Memory B cell (primary cell): ENCODE data around the gene RAB43.
"Not testable (repeated sequence)": the region's sequence is repeated elsewhere in the genome, so short reads cannot be mapped to it uniquely, and the experiment has no call there.

Experiments
- ATAC-seq: fragments of 150-1000 bp; cut with Tn5 transposase; 2 replicates; pipeline ENCODE4 v1.10.0; 2021; ENCODE audit warnings: low read depth, mild to moderate bottlenecking, moderate library complexity
- DNase-seq, 2 donors: peaks; one replicate each; pipeline ENCODE4 v3.0.0; 2022; ENCODE audit warnings: low spot score in 2 of 2
- H3K27ac Mint-ChIP-seq: one replicate; pipeline ENCODE4 v1.8.0; 2022; ENCODE audit warnings: mild to moderate bottlenecking, moderate library complexity, mixed read lengths
- H3K27me3 Mint-ChIP-seq: one replicate; pipeline ENCODE4 v1.8.0; 2022; ENCODE audit warnings: mixed read lengths
- H3K36me3 Mint-ChIP-seq: one replicate; pipeline ENCODE4 v1.8.0; 2022; ENCODE audit warnings: mild to moderate bottlenecking, mixed read lengths
- H3K4me1 Mint-ChIP-seq: one replicate; pipeline ENCODE4 v1.8.0; 2022; ENCODE audit warnings: mixed read lengths
- H3K4me3 Mint-ChIP-seq: one replicate; pipeline ENCODE4 v1.8.0; 2022; ENCODE audit warnings: mild to moderate bottlenecking, moderate library complexity, mixed read lengths
- H3K9me3 Mint-ChIP-seq: one replicate; pipeline ENCODE4 v1.8.0; 2022; ENCODE audit warnings: mixed read lengths

RAB43 gene

DNA sequence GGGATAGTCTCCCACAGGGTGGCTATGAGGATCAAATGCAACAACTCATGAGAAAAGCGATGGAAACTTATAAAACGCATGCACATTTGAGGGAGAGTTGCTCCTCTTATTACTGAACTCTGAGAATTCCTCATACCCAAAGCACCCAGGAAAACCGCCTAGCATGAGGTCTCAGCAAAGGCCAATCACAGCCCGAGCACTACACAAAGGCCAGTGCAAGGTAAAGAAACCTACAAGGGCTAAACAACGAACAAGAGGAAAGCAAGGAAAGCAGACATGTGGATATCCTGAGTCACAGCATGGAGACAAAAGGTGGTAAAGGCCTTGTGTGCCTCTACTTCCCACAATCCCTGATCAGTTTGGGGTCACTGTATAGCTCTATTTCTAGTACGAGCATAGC lies 7.1 kb downstream of the RAB43 start:
- Mint-ChIP-seq H3K36me3 (peaks cover 17% of the 10 kb centered on the region), H3K4me1 (peaks cover 7% of the 10 kb centered on the region), H3K27ac (no peak overlapping the region), H3K4me3 (no peak overlapping the region), H3K27me3 (no peaks in the 10 kb centered on the region), H3K9me3 (no peaks in the 10 kb centered on the region)
- DNase-seq (no peak), ATAC-seq (no peak)

DNA sequence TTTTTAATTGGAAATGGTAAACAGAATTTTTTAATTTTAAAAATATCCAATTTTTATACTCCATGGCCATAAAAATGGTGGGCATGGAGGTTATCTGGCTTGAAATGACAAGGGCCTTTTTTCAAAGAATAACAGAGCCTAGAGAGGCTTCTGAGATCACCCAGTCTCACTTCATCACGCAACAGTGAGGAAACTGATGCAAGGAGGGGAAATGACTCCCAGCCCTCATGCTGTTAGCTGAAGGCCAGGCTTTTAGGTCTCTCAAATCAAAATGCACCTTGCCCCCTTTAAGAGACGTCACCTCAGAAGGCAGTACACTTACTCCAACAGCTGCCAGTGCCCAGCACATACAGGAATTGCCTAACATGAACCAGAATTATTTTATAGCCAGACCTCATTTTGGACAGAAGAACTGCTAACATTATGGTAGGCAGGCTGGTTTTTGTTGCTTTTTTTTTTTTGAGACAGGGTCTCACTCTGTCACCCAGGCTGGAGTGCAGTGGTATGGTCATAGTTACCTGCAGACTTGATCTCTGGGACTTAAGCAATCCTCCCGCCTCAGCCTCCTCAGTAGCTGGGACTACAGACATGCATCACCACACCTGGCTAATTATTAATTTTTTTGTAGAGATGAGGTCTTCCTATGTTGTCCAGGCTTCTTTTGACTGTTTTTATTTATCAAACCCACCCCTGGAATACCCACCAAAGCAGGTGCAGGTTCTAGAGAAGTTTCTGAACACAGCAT lies 9.1 kb downstream of the RAB43 start:
- Mint-ChIP-seq H3K27ac (no peak overlapping the region), H3K36me3 (peaks cover 22% of the 10 kb centered on the region), H3K4me1 (peaks cover 3% of the 10 kb centered on the region), H3K4me3 (no peak overlapping the region), H3K9me3 (no peaks in the 10 kb centered on the region), H3K27me3 (no peaks in the 10 kb centered on the region)
- ATAC-seq (no peak), DNase-seq (no peak)

DNA sequence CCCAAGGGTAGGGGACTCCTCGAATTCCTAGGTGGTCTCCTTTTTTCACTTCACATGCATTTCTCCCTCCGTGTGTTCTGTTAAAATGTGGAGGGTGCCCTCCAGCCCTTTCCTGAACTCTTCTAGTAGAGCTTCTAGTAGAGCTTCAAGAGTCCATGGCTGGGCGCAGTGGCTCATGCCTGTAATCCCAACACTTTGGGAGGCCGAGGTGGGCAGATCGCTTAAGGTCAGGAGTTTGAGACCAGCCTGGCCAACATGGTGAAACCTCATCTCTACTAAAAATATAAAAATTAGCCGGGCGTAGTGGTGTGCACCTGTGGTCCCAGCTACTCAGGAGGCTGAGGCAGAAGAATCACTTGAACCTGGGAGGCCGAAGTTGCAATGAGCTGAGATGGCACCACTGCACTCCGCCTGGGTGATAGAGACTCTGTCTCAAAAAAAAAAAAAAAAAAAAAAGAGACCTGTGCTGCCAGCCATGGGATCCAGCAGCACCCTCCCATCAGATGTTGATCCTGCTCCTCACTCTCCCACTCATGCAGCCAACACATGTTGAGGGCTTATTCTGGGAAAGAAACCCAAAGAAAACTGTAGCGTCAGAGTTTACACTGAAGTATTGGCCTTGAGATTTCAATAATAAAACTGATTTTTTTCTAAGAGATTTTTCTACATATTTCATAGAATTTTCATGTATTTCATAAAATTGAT lies 10.4 kb downstream of the RAB43 start:
- H3K27me3 Mint-ChIP-seq, H3K9me3 Mint-ChIP-seq, DNase-seq, H3K27ac Mint-ChIP-seq, H3K4me3 Mint-ChIP-seq, ATAC-seq, H3K4me1 Mint-ChIP-seq: not testable (repeated sequence)
- peaks cover 19% of the 10 kb centered on the region for H3K36me3 Mint-ChIP-seq

DNA sequence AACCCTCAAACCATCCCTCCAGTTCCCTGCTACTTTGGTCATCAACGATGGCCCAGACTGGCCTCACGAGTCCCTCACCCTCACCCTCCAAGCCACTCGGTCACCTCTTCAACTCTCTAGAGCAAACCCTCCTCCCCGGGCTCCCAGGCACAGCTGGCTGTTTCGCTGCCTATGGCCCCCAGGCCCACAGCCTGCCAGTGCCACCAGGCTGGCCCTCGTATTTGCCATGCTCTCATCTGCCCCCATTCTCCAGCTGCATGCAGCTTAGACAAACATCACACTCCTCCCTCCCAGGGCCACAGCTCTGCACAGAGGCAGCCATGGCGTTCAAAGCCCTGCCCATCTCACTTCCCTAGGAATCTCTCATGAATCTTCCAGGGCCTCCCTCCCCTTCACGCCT lies 13.8 kb downstream of the RAB43 start:
- DNase-seq (no peak), ATAC-seq (no peak)
- no peak overlapping the region for H3K4me3 Mint-ChIP-seq
- H3K4me1 Mint-ChIP-seq = no peaks in the 10 kb centered on the region
- H3K9me3 Mint-ChIP-seq = no peaks in the 10 kb centered on the region
- no peak overlapping the region for H3K27ac Mint-ChIP-seq
- H3K36me3 Mint-ChIP-seq = peaks cover 16% of the 10 kb centered on the region
- no peaks in the 10 kb centered on the region for H3K27me3 Mint-ChIP-seq

DNA sequence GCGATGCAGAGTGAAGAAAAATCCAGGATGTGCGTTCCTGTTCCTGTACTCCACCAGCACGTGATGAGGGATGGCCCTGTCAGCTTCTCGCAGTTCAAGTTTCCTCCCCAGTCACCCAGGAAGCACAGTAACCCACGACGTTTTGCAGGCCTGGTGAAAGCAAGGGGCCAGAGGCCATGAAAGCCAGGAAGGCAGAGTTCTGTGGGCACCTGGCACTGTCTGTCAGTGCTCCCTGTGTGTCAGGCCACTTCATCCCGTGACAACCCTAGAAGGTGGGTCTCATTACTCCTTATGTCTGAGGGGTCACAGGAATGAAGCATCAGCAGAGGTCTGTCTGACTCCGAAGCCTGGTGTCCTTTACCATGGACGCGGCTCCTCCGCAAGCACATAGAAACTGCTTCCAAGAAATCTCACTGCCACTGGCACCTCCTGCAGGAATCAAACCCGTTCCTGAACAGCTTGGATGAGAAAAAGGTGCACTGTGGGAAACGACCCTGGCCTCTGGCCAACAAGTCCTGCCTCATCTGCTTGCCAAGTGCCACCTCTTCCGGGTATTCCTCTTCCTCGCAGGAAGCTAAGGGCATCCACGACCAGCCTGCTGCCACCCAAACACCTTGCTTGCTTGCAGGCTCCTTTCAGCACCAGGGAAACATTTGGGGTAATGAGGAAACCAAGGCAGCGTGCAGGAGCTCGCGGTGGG lies 14.6 kb downstream of the RAB43 start:
- no peak overlapping the region for H3K27ac Mint-ChIP-seq

DNA sequence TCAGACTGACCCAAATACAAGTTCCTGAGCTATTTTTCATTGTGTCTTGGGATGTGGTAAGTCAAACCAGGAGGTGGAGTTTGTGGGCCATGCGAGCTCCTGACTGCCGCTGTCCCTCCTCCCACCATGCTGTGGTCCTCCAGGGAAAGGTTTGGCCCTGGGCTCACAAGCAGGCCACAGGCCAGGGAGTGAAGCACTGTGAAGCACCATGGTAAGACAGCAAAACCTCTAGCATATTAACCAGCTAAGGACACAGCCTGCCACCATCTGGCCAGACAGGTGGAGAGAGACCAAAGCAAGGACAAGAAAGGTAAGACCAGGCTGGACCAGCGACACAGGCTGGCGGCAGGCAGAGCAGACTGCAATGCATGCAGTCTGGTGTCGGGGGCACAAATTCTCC lies 15.3 kb downstream of the RAB43 start:
- no peaks in the 10 kb centered on the region for H3K4me1 Mint-ChIP-seq
- ATAC-seq (no peak), DNase-seq (no peak)
- no peaks in the 10 kb centered on the region for H3K9me3 Mint-ChIP-seq
- no peaks in the 10 kb centered on the region for H3K27me3 Mint-ChIP-seq
- no peak overlapping the region for H3K4me3 Mint-ChIP-seq
- peaks cover 16% of the 10 kb centered on the region for H3K36me3 Mint-ChIP-seq
- no peak overlapping the region for H3K27ac Mint-ChIP-seq

More for the DNA sequence above, 14.6 kb downstream of the RAB43 start:
- Mint-ChIP-seq H3K4me1 (no peaks in the 10 kb centered on the region), H3K9me3 (no peaks in the 10 kb centered on the region), H3K4me3 (no peak overlapping the region), H3K27me3 (no peaks in the 10 kb centered on the region), H3K36me3 (peaks cover 16% of the 10 kb centered on the region)
- ATAC-seq (no peak), DNase-seq (no peak)

DNA sequence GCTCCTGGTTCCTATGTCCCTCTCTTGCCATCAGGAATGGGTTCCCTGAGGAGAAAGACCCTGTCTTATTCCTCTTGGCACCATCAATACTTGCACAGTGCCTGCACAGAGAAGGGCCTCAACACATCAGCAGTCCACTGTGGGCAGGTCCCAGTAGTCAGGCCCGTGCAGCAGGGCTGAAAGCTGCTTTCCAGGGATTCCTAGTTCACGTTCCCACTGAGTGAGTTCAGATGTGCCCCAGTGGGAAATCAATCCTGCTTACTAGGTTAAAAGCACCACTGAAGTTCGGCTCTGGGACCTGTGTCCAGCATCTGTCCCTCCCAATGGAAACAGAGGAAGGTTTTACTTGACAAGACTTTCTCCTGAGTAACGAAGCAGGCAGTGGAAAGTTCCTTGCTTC lies 15.7 kb downstream of the RAB43 start:
- Mint-ChIP-seq H3K27me3 (no peaks in the 10 kb centered on the region), H3K4me1 (no peaks in the 10 kb centered on the region), H3K4me3 (no peak overlapping the region), H3K27ac (no peak overlapping the region), H3K36me3 (peaks cover 16% of the 10 kb centered on the region), H3K9me3 (no peaks in the 10 kb centered on the region)
- no peak for ATAC-seq
- no peak for DNase-seq

DNA sequence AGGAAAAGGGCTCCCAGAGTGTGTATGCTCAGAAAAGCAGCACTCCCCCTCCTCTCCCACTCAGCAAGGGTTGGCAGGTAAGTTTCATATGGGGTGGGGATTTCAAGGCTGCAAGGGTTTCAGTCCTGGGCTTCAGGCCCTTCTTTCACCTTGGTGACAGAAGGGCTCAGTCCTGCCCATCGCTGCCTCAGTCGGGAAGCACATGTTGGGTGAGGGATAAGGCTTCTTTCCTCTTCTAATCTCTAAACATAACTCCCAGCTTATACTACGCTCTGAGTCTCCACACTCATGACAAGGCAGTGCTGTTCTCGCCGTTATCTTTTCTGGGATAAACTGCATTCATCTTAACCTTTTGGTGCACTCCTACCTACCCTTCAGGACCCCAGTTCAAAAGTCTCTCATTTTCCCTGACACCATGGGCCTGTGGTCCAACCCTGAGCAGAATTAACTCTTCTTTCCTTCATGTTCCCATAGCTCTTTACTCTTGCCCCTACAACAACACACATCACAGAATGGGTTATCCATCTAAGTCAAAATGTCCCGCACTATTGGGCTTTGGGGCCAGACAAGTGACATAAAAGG lies 17.0 kb downstream of the RAB43 start:
- H3K36me3 Mint-ChIP-seq = peaks cover 14% of the 10 kb centered on the region
- DNase-seq (no peak), ATAC-seq (no peak)
- no peak overlapping the region for H3K27ac Mint-ChIP-seq
- no peaks in the 10 kb centered on the region for H3K27me3 Mint-ChIP-seq
- no peak overlapping the region for H3K4me3 Mint-ChIP-seq
- no peaks in the 10 kb centered on the region for H3K9me3 Mint-ChIP-seq
- no peaks in the 10 kb centered on the region for H3K4me1 Mint-ChIP-seq

DNA sequence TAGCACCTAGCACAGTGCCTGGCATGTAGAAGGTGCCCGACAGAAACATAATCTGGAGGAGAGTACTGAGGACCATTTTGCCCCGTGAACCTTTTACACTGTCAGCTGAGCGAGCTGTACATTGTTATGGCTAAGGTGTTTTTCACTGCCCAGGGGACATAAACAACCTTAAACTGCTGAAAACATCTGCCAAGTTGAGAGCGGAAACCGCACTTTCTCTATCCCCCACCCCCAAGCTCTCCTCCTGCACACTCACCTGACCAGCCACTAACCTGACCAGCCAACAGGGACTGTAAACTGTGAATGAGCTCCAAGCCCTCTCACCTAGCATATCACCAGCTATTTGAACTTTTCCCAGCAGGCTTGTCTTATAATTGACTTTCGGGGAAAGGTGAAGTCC lies 17.6 kb downstream of the RAB43 start:
- no peak overlapping the region for H3K27ac Mint-ChIP-seq
- DNase-seq (no peak), ATAC-seq (no peak)
- H3K27me3 Mint-ChIP-seq = no peaks in the 10 kb centered on the region
- no peaks in the 10 kb centered on the region for H3K4me1 Mint-ChIP-seq
- H3K9me3 Mint-ChIP-seq = no peaks in the 10 kb centered on the region
- H3K36me3 Mint-ChIP-seq = peaks cover 15% of the 10 kb centered on the region
- no peak overlapping the region for H3K4me3 Mint-ChIP-seq

DNA sequence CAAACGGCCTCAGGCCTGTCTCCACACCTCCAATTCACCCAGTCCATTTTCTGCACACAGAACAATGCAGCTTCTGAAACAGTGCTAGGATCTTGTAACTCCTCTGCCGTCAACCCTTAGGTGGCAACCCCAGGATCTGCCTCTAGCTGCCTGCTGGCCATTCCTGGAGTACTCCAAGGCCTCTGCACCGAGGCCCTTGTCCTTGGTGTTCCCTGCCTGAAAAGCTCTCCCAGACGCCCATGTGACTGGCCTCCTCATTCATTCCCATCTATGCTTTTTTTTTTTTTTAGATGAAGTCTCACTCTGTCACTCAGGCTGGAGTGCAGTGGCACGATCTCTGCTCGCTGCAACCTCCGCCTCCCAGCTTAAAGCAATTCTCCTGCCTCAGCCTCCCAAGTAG lies 18.3 kb downstream of the RAB43 start:
- Mint-ChIP-seq H3K36me3 (peaks cover 14% of the 10 kb centered on the region), H3K27me3 (no peaks in the 10 kb centered on the region), H3K4me3 (no peak overlapping the region), H3K27ac (no peak overlapping the region), H3K4me1 (no peaks in the 10 kb centered on the region), H3K9me3 (peaks cover 2% of the 10 kb centered on the region)
- DNase-seq = no peak
- ATAC-seq = no peak

DNA sequence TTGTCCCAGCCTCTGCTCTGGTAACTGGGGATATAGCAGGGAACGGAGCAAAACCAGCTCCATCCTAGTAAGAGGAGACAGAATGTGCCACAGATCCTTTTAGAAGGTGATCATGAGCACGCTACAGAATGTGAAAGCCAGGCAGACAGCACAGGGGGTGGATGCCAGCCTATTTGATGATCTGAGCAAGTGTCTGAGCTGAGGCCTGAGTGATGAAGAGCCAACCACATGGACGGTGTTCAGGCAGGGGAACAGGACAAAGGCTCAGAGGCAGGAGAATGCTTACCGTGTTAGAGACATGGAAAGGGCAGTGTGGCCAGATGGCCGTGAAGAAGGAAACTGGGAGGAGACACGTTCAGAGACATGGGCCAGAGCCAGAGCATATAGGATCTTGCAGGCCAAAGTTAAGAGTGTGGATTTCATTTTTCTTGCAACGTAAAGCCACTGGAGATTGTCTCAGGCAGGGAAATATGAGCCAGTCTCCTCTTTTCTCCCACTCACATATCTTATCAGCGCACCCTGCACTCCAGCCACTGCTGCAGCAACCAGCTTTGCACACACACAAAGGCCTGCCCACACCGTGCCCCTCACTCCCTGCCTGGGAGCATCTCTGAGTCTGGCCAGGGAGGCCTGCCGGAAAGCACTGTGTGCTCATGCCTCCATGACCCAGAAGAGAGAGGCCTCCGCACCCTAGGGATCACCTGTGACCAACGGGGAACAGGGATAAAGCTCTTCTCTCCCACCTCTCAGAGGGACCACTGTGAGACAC lies 20.1 kb downstream of the RAB43 start:
- Mint-ChIP-seq H3K36me3 (peaks cover 21% of the 10 kb centered on the region), H3K4me3 (no peak overlapping the region), H3K27ac (no peak overlapping the region), H3K4me1 (peaks cover 2% of the 10 kb centered on the region), H3K9me3 (peaks cover 5% of the 10 kb centered on the region), H3K27me3 (no peaks in the 10 kb centered on the region)
- DNase-seq (no peak), ATAC-seq (no peak)

DNA sequence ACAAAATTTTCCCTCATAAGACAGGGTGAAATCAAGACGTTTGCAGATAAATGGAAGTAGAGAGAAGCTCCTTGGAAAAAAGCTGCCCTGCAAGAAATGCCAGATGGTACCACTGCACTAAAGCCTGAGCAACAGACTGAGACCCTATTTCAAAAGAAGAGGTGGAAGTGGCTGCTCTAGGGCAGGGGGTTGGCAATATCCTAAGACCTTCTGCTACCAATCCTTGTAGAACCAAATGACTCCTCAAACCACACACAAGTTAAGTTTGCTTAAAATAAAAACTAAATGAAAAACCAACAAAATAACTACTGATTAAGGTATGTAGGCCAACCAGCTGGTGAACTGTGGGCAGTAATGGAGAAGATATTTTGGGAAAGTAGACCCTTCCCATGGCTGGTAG lies 21.3 kb downstream of the RAB43 start:
- H3K4me3 Mint-ChIP-seq = no peak overlapping the region
- H3K4me1 Mint-ChIP-seq = peaks cover 5% of the 10 kb centered on the region
- no peak overlapping the region for H3K27ac Mint-ChIP-seq
- no peaks in the 10 kb centered on the region for H3K27me3 Mint-ChIP-seq
- peaks cover 5% of the 10 kb centered on the region for H3K9me3 Mint-ChIP-seq
- no peak for DNase-seq
- ATAC-seq = no peak
- H3K36me3 Mint-ChIP-seq = peaks cover 24% of the 10 kb centered on the region

DNA sequence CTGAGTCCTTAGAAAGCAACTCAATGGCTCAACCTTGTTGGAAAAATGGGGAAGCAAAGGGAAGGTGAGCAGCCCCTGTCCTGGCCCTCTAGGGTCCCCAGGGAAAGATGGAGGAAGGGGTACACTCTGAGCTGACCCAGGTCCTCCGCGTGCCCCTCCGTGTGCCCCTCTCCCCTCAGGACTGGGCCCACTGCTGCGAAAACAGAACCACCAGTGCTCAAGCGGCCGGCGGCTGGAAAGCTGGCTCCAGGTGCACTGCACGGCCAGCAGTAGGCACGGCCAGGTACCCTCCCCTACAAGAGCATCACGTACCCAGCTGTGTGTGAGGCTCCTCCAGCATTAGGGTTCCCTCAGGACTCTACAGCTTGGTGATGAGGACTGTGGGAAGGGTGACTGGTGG lies 26.3 kb downstream of the RAB43 start:
- Mint-ChIP-seq H3K36me3 (peaks cover 25% of the 10 kb centered on the region), H3K9me3 (peaks cover 5% of the 10 kb centered on the region), H3K27me3 (no peaks in the 10 kb centered on the region), H3K4me1 (peaks cover 5% of the 10 kb centered on the region), H3K4me3 (no peak overlapping the region), H3K27ac (no peak overlapping the region)
- no peak for ATAC-seq
- DNase-seq = no peak

DNA sequence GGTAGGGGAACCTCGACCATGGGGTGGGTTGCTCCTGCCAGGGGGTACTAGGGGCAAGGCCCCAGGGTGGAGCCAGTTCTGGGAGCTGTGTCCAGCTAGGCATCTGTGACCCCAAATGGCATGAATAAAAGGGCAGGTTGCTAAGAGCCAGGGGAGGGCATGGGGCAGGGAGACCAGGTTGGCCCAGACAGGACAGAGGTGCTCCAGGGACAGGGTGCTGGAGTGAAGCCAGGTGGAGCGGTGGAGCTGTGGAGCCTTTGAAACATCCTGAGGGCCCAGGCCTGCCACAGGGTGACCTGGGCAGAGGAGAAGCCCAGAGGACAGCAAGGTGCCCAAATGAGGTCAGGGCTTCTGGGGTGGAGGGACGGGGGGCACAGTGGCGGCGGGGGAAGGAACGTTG lies 33.3 kb downstream of the RAB43 start:
- not testable (repeated sequence) for H3K4me1 Mint-ChIP-seq, H3K36me3 Mint-ChIP-seq, DNase-seq, ATAC-seq, H3K4me3 Mint-ChIP-seq, H3K9me3 Mint-ChIP-seq, H3K27ac Mint-ChIP-seq, H3K27me3 Mint-ChIP-seq
